HG03565 (cell line): ENCODE data around the gene TAS2R40.
"Not testable (repeated sequence)": the region's sequence is repeated elsewhere in the genome, so short reads cannot be mapped to it uniquely, and the experiment has no call there.

ENCODE experiments used
- ATAC-seq: cut with Tn5 transposase; IDR thresholded peaks from one replicate; pipeline ENCODE4 v1.9.1; 2021; ENCODE audit warnings: mild to moderate bottlenecking, moderate library complexity; ENCODE audit not compliant: unreplicated experiment

Gene TAS2R40

DNA sequence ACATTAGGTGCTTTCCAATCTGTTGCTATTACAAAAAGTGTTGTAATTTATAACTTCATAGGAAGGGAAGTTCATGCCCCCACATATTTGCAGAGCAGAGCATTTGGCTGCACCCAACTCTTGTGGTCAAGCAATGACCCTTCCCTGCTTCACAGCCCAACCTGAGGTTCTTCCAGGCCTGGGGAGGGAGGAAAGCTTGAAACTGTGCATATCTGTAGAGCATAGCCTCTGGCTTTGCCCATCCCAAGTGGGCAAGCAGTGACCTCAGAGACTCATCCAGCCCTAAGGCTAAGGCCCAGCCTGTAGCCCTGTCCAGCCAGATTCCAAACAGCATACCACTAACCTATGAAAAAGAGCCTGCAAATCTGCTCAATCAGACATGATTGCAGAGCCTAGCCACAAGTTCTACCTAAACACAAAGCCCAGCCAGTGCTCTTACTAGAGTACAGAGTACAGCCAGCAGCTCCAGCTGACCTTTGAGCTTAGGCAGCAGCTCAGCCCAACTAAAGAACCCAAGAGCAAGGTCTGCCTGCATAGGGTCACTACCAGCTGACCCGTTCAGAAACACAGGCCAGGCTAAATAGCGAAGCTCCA, 27.0 kb downstream of the TAS2R40 start:
- ATAC-seq = no peak

DNA sequence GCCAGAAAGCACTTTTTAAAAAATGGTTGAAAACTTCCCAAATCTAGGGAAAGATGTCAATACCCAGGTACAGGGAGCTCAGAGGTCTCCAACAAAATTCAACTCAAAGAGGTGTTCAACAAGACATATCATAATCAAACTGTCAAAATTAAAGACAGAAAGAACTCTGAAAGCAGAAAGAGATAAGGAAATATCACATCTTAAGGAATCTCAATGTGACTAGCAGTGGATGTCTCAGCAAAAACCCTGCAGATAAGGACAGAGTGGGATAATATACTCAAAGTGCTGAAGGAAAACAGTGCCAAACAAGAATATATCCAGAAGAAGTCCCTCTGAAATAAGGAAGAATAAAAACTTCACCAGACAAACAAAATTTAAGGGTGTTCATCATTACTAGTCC, 28.4 kb downstream of the TAS2R40 start:
- no peak for ATAC-seq

DNA sequence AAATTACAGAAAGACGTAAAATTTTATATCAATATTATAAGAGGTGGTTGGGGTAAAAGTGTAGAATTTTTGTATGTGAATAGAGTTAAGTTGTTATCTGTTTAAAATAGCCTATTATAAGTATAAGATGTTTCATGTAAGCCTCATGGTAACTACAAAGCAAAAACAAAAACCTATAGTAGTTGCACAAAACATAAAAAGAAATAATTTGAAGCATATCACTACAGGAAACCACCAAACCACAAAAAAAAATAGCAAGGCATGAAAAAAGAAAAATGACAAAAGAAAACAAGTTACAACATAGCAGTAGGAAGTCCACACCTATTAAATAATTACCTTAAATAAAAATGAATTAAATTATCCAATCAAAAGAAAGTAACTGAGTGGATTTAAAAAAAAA, 29.0 kb downstream of the TAS2R40 start:
- ATAC-seq = no peak

DNA sequence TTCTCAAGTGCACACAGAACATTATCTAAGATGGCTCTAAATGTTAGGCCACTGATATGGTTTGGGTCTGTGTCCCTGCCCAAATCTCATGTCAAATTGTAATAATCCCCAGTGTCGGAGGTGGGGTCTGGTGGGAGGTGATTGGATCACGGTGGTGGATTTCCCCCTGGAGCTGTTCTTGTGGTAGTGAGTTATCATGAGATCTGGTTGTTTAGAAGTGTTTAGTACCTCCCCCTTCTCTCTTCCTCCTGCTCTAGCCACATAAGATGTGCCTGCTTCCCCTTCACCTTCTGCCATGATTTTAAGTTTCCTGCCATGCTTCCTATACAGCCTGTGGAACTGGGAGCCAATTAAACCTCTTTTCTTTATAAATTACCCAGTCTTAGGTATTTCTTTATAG, 30.2 kb downstream of the TAS2R40 start:
- no peak for ATAC-seq

DNA sequence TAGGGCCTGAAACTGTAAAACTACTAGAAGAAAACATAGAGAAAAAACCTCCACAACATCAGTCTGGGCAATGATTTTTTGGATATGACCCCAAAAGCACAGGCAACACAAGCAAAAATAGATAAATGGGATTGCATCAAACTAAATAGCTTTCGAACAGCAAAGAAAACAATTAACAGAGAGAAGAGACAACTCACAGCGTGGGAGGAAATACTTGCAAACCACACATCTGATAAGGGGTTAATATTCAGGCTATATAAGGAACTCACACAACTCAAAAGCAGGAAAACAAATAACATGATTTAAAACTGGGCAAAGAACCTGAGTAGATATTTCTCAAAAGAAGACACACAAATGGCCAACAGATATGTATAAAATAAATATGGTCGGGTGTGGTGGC, 33.7 kb downstream of the TAS2R40 start:
- ATAC-seq = no peak

DNA sequence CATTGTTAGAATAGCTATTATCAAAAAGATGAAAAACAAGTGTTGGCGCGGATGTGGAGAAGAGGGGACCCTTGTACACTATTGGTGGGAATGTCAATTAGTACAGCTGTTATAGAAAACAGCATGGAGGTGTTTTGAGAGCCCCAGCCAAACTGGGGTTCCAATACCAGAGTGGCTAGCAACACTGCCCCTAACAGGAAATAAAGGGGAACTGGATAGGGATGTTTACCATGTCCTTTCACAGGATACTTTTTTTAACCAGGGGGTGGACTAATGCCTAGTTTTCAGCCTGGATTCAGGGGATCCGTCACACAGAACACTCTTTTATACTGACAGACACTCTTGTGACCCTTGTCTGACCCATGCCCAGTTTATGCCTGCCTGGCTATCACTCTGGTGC, 34.5 kb downstream of the TAS2R40 start:
- no peak for ATAC-seq

DNA sequence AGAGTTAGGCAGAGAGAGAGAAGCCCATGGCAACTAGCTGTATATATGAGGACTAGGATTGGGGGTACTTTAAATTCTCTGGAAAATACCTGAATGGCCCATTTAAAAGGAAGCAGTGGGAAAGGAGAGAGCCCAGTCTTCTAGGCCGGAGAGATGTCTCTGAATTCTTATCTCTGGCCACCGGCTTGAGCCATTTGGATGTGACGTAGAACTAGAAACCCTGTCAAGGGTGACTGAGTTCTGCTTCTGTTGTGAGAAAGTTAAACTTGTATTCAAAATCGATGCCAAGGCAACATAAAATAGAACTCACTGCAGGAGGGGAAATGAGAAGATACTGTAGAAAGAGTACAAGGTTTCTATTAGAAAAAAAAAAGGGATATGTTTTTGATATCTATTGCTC, 35.1 kb downstream of the TAS2R40 start:
- peak; percentile 83 for ATAC-seq

DNA sequence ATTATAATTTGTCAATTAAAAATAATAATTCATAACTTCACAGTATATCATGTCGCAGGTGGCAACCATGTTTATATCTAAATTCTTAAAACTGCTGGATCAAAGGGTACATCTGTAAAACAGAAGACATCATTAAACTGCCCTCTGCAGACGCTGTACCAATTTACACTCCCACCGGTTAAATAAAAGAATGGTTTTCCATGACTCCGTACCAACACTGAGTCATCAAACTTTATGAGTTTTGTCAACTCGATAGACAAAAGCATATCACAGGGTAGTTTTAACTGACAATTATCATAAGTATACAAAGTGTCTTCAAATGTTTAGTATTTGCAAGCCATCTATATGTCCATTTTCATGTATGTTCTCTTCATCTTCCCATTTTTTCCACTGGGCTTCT, 35.7 kb downstream of the TAS2R40 start:
- ATAC-seq = no peak

DNA sequence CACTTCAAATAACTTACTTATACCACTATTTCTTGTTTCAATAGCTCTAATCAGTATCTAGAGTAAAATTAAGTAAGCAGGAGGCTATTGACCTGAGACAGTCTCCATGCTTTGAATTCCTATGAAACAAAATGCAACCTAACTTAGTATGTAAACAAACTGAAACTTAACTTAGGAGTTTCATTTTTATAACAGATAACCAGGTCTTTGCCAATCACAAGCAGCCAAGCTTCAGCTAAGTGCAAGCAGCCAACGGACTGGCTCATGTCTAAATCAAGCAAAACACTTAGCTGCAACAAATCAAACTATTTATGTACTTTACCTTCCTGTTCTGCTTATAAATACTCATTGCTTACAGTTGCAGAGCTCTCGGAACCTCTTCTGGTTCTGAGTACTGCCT, 37.0 kb downstream of the TAS2R40 start:
- peak; percentile 37 for ATAC-seq

DNA sequence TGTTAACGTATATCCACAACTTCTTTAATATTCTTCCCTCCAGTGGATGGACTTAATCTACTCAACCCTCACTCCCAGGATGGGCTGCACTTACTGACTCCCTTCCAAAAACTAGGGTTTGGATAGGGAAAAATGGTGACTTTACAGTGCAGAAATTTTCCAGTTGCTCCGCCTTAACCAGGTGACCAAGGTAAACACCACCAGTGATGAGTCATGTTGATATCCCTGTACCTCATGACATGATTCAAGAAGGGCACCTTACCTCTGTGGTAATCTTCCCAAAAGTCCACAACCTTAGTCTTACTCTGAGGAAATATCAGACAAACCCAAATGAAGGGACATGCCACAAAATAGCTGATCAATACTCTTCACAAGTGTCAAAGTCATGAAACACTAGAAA, 37.9 kb downstream of the TAS2R40 start:
- ATAC-seq = no peak

DNA sequence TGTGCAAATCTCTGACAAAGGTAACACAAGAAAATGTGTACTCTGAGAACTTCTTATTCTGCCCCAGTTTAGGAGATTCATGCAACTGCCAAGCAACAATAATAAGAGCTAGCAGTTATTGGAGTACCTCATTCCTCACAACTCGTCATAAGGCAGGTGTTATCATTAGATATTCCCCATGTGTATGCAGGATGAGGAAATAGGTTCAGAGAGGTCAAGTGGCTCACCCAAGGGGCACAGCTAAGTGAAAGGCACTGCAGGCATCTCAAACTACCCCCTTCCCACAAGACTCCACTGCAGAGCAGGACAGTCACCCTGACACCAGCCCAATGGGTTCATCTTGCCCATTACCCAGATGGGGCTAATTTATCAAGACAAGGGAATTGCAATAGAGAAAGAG, 40.1 kb downstream of the TAS2R40 start:
- ATAC-seq = no peak

DNA sequence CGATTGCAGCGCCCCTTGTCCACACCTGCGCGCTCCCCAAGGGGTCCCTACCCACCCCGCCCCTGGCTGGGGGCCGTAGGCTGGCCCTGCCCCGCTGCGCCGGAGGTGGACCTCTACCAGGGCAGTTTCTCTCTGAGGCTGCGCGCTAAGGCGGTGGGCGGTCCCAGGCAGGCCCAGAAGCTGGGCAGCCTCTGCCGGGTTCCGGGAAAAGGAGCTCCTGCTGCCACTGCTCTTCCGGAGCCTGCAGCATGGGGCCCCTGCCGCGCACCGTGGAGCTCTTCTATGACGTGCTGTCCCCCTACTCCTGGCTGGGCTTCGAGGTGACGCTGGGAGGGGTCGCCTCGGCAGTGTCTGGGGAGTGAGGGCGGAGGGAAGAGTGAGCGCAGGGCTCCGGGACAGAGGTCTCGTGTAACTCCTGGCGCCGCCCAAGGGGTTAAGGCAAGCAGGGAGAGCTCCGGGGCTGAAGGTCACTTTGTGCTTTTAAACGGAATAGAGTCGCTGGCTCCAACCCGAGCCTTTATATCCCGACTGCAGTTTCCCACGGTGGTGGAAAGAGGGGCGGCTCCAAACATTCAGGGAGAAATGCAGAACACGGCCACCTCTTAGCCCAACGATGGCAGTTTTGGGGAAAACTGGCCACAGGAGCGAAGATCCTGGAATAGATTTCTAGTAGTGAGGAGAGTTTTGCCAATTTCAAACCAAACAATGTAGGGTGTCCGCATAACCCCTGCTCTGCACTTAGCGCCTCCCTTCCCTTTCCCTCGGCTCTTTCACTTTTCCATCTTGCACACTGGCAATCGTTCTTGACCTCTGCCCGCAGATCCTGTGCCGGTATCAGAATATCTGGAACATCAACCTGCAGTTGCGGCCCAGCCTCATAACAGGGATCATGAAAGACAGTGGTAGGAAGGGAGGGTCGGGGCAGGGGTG, 41.7 kb downstream of the TAS2R40 start, which contains the start of gene GSTK1:
Gene GSTK1 (plus strand): TSS at position 176 of the 930 bp plus-strand sequence. CDS start 73 bp downstream, at position 249.
- peak; percentile 96 for ATAC-seq

DNA sequence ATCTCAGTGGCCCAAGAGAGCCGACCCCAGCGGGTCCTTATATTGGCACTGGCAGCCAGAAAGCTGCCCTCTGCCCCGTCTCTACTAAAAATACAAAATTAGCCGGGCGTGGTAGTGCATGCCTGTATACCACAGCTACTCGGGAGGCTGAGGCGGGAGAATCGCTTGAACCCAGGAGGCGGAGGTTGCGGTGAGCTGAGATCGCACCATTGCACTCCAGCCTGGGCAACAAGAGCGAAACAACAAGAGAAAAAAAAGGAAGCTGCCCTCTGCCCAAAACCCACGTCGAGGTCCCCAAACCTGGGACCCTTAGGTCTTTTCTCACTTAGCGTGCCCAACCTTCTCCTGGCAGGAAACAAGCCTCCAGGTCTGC, 42.3 kb downstream of the TAS2R40 start:
- not testable (repeated sequence) for ATAC-seq

DNA sequence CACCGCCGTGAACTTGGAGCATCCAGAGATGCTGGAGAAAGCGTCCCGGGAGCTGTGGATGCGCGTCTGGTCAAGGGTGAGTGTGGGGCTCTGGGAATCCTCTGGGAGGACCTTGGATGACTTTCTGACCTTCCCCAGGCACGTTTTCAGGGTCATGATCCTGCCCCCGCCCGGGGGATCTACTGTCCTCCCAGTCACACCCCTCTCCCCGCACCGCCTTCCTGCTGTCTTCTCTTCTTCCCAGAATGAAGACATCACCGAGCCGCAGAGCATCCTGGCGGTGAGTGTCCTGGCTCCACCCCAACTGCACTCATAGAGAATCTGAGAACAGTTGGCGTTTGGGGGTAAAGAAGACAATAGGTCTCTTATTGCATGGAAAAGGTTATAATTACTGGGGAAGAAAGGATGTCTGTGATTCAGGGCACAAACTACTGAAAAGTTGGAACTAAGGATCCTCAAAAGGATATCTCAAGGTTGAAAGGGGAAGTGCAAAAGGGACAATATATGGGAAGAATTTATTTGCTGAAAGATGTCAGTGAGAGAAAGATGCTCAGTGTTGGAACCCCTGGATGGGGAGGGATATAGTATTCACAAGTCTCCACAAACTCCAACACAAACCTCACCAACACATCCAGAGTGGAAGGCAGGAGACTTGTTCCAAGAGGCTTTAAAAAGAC, 43.3 kb downstream of the TAS2R40 start:
- no peak for ATAC-seq

DNA sequence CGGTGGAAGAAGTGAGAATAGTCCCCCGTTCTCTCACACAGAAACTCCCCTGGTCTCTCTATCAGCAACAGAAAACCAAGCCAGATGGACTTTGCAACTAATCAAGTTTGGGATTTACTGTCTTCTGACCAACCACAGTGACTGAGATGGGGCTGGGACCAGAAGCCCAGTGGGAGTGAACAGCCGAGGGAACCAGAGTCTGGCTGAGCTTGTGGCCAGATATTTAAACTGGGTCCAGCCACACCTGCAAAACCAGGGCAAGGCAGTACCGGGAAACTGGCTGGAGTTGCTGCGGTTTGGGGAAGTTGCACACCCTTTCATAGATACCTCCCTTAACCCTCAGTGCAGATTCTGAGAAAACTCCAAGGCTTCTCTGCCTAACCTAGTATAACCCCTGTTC, 47.4 kb downstream of the TAS2R40 start:
- ATAC-seq = no peak

DNA sequence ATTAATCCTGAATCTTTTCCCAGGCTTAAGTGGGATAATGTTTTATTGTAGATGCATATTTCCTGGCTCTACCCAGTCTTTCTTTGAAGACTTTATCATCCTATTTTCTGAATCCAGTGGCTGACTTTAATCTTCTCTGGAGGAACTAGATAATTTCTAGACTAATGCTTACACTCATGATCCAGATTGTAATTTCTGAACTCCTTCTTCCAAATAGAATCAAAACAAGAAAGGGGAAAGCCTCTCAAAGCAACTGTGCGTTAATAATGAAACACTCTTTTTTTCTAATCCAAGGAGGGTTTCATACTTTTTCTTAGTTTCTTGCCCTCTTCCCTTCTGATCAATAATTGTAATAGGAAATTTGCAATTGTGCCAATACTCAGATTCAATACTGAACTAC, 49.4 kb downstream of the TAS2R40 start:
- ATAC-seq = no peak
